AG04449 (cell line): Measurements from ENCODE around the gene ZNF700.

Experiments used
- CTCF ChIA-PET: fragments of 350-600 bp; formaldehyde crosslinking; extraction: SDS; loops from one replicate; lab custom pipeline; 2021; ENCODE audit warnings: antibody characterized with exemption; lab: Yijun Ruan, JAX
- POLR2A ChIA-PET: fragments of 400-600, 350-600 bp; formaldehyde crosslinking; extraction: SDS; loops from one replicate; lab custom pipeline; 2020; ENCODE audit warnings: antibody characterized with exemption, inconsistent platforms; lab: Yijun Ruan, JAX
- DNase-seq: peaks from one replicate; pipeline ENCODE4 v3.0.0-alpha.2; 2010; ENCODE audit warnings: low read depth, low spot score
- H3K4me3 ChIP-seq: 2 replicates; pipeline ENCODE4 v1.5.1; 2011; ENCODE audit warnings: low read depth, mild to moderate bottlenecking, control low read depth, low read length
- CTCF ChIP-seq: IDR thresholded peaks from one replicate; pipeline ENCODE4 v1.5.1; 2011; ENCODE audit warnings: mild to moderate bottlenecking, moderate library complexity, low read length, control low read depth, inconsistent platforms; ENCODE audit not compliant: insufficient read depth; ENCODE audit errors: missing control alignments

ZNF700 gene

GRCh38 chr19:11971041-11971440 is 46.1 kb downstream of the ZNF700 start:
- no peak overlapping the region for H3K4me3 ChIP-seq
- ChIA-PET CTCF (interaction anchor here (0.8 kb wide), 1 partner anchor 13 kb away, joined by 3 read pairs; no protein-coding TSS in a partner anchor), POLR2A (no interaction called here)
- no peak for TF ChIP-seq CTCF
- no peak for DNase-seq

- no peak for DNase-seq
- no peak for TF ChIP-seq CTCF
- ChIA-PET POLR2A (no interaction called here), CTCF (no interaction called here)
- no peak overlapping the region for H3K4me3 ChIP-seq
These were observed 48.3 kb downstream of the ZNF700 start for GRCh38 chr19:11973019-11973810.

GRCh38 chr19:11978492-11979100 is 53.7 kb downstream of the ZNF700 start:
- no peak for TF ChIP-seq CTCF
- POLR2A ChIA-PET: no interaction called here
- no peak for DNase-seq
- CTCF ChIA-PET: no interaction called here
- H3K4me3 ChIP-seq: no peak overlapping the region

DNA sequence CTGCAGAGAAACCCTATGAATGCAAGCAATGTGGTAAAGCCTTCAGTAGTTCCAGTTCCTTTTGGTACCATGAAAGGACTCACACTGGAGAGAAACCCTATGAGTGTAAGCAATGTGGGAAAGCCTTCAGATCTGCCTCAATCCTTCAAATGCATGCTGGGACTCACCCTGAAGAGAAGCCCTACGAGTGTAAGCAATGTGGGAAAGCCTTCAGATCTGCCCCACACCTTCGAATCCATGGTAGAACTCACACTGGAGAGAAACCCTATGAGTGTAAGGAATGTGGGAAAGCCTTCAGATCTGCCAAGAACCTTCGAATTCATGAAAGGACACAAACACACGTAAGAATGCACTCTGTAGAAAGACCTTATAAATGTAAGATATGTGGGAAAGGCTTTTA is 54.6 kb downstream of the ZNF700 start:
- POLR2A ChIA-PET: no interaction called here
- DNase-seq: no peak
- H3K4me3 ChIP-seq: no peak overlapping the region
- CTCF ChIA-PET: no interaction called here
- no peak for TF ChIP-seq CTCF

GRCh38 chr19:11982526-11982925 is 57.6 kb downstream of the ZNF700 start:
- no peak for DNase-seq
- no peak overlapping the region for H3K4me3 ChIP-seq
- ChIA-PET CTCF (interaction anchor here (1.0 to 1.6 kb wide), 2 partner anchors 18 to 99 kb away, joined by 4 to 5 read pairs; partner anchors contain the start of gene ZNF763), POLR2A (no interaction called here)
- TF ChIP-seq CTCF: no peak

DNA sequence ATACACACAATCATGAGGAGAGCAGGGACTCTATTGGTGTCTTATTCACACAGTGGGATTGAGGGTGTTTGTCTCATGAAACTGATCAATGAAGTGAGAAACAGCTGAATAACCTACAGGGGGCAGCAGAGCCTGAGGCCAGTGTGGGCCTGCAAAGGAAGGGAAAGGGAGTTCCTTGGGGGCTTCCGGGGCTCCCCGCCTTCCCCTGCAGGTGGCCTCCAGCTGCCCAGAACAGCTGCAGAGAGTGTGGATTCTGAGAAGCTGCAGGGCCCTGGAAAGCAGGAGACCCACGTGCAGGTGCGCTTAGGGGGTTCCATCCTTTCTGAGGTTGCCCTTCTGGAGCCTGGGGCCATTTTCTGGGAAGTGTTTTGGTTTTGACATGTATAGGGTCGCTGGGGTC is 60.1 kb downstream of the ZNF700 start:
- no peak for DNase-seq
- CTCF ChIA-PET: interaction anchor here (0.6 to 6.5 kb wide), 5 partner anchors 21 to 731 kb away, joined by 3 to 67 read pairs (median 4); partner anchors contain the start of gene ZNF763

More for the DNA sequence above, 60.1 kb downstream of the ZNF700 start:
- no peak for TF ChIP-seq CTCF
- POLR2A ChIA-PET: interaction anchor here (0.6 kb wide), 1 partner anchor 50 kb away, joined by 4 read pairs; no protein-coding TSS in a partner anchor
- no peak overlapping the region for H3K4me3 ChIP-seq
